ENCODE data around the gene C11orf58.
A peak's percentile ranks its signal among the peaks of the same experiment; 100 is the strongest.

The C11orf58 gene

GRCh38 chr11:16737818-16738192 lies 642 bp upstream of the C11orf58 start:
- H3K4me3 ChIP-seq (ENCODE audit: low read depth, low read length) = peak overlapping the region; percentile 90
- no peaks in the 10 kb centered on the region for H3K27me3 ChIP-seq
- H3K36me3 ChIP-seq = no peaks in the 10 kb centered on the region
- no peak for DNase-seq
- no peaks in the 10 kb centered on the region for H3K4me1 ChIP-seq
- TF ChIP-seq CTCF (IDR thresholded peaks at IDR 0.05; ENCODE audit: low read depth, low read length) = no peak
- no peaks in the 10 kb centered on the region for H3K9me3 ChIP-seq

- Histone ChIP-seq H3K4me3 (ENCODE audit: low read depth, low read length) (peak overlapping the region; percentile 90), H3K36me3 (no peaks in the 10 kb centered on the region), H3K4me1 (no peaks in the 10 kb centered on the region), H3K27me3 (no peaks in the 10 kb centered on the region), H3K9me3 (no peaks in the 10 kb centered on the region)
- no peak for DNase-seq
- TF ChIP-seq CTCF (IDR thresholded peaks at IDR 0.05; ENCODE audit: low read depth, low read length) = no peak
These were observed 734 bp downstream of the C11orf58 start for GRCh38 chr11:16738947-16739815.

DNA sequence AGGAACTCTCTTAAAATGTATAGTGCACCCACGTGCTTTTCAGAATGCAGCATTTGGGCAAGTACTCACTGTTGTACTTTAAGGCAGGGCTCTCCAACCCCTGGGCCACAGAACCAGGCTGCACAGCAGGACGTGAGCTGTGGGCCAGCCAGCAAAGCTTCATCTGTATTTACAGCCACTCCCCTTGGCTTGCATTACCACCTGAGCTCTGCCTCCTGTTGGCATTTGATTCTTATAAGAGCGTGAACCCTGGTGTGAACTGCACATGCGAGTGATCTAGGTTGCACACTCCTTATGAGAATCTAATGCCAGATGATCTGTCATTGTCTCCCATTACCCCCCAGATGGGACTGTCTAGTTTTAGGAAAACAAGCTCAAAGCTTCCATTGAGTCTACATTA lies 3.0 kb downstream of the C11orf58 start:
- Histone ChIP-seq H3K9me3 (no peaks in the 10 kb centered on the region), H3K4me3 (ENCODE audit: low read depth, low read length) (no peak overlapping the region), H3K36me3 (peaks cover 2% of the 10 kb centered on the region; the same call in 1 of the 2 replicates), H3K4me1 (no peaks in the 10 kb centered on the region), H3K27me3 (no peaks in the 10 kb centered on the region)
- TF ChIP-seq CTCF (IDR thresholded peaks at IDR 0.05; ENCODE audit: low read depth, low read length) = no peak
- no peak for DNase-seq

- Histone ChIP-seq H3K4me3 (ENCODE audit: low read depth, low read length) (no peak overlapping the region), H3K27me3 (no peaks in the 10 kb centered on the region), H3K9me3 (no peaks in the 10 kb centered on the region), H3K36me3 (peaks cover 4% of the 10 kb centered on the region), H3K4me1 (no peaks in the 10 kb centered on the region)
- no peak for TF ChIP-seq CTCF (IDR thresholded peaks at IDR 0.05; ENCODE audit: low read depth, low read length)
- no peak for DNase-seq
These were observed 5.0 kb downstream of the C11orf58 start for GRCh38 chr11:16743478-16743877.

DNA sequence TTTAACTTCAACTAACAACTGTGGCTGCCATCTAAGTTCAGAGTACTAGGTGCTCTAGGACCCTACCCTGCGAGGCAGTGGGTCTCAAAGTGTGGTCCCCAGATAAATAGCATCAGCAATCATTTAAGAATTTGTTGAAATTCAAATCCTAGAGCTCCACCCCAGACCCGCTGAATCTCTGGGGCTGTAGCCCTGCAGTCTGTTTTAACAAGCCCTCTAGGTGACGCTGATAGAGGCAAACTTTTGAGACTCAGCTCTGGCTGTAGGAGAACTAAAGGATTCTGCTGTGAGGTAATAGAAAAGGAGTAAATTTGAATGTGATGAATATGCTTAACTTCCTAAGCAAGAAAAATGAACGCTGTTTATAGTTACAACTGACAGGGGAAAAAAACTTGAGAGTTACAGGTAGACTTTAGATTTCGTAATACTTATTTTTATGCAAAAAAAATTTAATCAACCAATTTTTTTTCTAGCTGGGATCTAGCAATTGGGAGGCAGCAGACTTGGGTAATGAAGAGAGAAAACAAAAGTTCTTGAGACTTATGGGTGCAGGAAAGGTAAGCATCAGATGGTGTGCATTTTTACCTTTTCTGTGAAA lies 5.8 kb downstream of the C11orf58 start:
- no peaks in the 10 kb centered on the region for H3K9me3 ChIP-seq
- no peaks in the 10 kb centered on the region for H3K4me1 ChIP-seq
- no peaks in the 10 kb centered on the region for H3K27me3 ChIP-seq
- no peak for TF ChIP-seq CTCF (IDR thresholded peaks at IDR 0.05; ENCODE audit: low read depth, low read length)
- no peak for DNase-seq
- H3K4me3 ChIP-seq (ENCODE audit: low read depth, low read length) = no peak overlapping the region
- peaks cover 4% of the 10 kb centered on the region for H3K36me3 ChIP-seq
